A549 treated with dexamethasone at 1 μM for 4 hours (cell line): ENCODE measurements around the gene CYSLTR2. TPM values are rescaled to one million over a fixed set of nuclear protein-coding genes. Genes with fewer than 3 reads are reported as not detected.

Source experiments
- total RNA-seq: library from RNA; stranded (reverse); fragments of 200-300 nt; extraction: Qiagen RNA extraction; gene quantifications from 5 replicates; pipeline ENCODE4 v1.2.3, GENCODE V29; 2022

Gene CYSLTR2
- not detected in 5 replicates for total RNA-seq

GRCh38 chr13:48653472-48653939 lies at the start of gene CYSLTR2:
TSS of gene CYSLTR2 (plus strand) at chr13:48653929. CDS start at chr13:48706818, 52,889 bp downstream.

Other genes with a start within 250 kb of the CYSLTR2 start
- gene LPAR6, start 240.8 kb upstream of the CYSLTR2 start, total RNA-seq, result 0.40 to 1.1 TPM (median 0.86 TPM) in 5 replicates
- gene RCBTB2, start 120.8 kb upstream of the CYSLTR2 start, total RNA-seq, result 0.94 to 1.3 TPM (median 1.0 TPM) in 5 replicates